Measurements from ENCODE around the gene CERK.

GRCh38 chr22:46659059-46659790 is 78.8 kb downstream of the CERK start:
- TF ChIP-seq, protein P1, sequence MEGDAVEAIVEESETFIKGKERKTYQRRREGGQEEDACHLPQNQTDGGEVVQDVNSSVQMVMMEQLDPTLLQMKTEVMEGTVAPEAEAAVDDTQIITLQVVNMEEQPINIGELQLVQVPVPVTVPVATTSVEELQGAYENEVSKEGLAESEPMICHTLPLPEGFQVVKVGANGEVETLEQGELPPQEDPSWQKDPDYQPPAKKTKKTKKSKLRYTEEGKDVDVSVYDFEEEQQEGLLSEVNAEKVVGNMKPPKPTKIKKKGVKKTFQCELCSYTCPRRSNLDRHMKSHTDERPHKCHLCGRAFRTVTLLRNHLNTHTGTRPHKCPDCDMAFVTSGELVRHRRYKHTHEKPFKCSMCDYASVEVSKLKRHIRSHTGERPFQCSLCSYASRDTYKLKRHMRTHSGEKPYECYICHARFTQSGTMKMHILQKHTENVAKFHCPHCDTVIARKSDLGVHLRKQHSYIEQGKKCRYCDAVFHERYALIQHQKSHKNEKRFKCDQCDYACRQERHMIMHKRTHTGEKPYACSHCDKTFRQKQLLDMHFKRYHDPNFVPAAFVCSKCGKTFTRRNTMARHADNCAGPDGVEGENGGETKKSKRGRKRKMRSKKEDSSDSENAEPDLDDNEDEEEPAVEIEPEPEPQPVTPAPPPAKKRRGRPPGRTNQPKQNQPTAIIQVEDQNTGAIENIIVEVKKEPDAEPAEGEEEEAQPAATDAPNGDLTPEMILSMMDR (IDR thresholded peaks at IDR 0.05; ENCODE audit: low read depth, low read length) = no peak
- no peak for TF ChIP-seq POLR2A (IDR thresholded peaks at IDR 0.05; ENCODE audit: extremely low read depth, insufficient read length)

Measured in NB4 (cell line).